RWPE1 (cell line): Measurements from ENCODE around the gene ABI1.

Experiments
- CTCF ChIA-PET: fragments of 350-600 bp; sonication (Branson Sonifier 250); formaldehyde crosslinking; extraction: SDS; loops from one replicate; lab custom pipeline; 2021; lab: Yijun Ruan, JAX
- POLR2A ChIA-PET: fragments of 400-600 bp; formaldehyde crosslinking; extraction: SDS; loops from one replicate; lab custom pipeline; 2020; ENCODE audit warnings: antibody characterized with exemption; ENCODE audit not compliant: low non-redundant PET; lab: Yijun Ruan, JAX
- DNase-seq: peaks from one replicate; pipeline ENCODE4 v3.0.0; 2012; ENCODE audit warnings: low spot score
- H3K27ac ChIP-seq: fragments of 450-650 bp; 2 replicates; pipeline ENCODE4 v1.5.1; 2017
- CTCF ChIP-seq: fragments of 450-650 bp; conservative IDR thresholded peaks from 2 replicates; pipeline ENCODE4 v1.5.1; 2017; ENCODE audit warnings: low read depth, mild to moderate bottlenecking

Gene ABI1

GRCh38 chr10:26703974-26704373, 156.8 kb downstream of the ABI1 start:
- no peak for DNase-seq
- POLR2A ChIA-PET = no interaction called here
- H3K27ac ChIP-seq = no peak overlapping the region
- CTCF ChIA-PET = no interaction called here
- TF ChIP-seq CTCF = no peak

- POLR2A ChIA-PET = no interaction called here
- TF ChIP-seq CTCF = no peak
- no peak for DNase-seq
- CTCF ChIA-PET = interaction anchor here (0.7 kb wide), 1 partner anchor 1000 kb away, joined by 6 read pairs; no protein-coding TSS in a partner anchor
- H3K27ac ChIP-seq = no peak overlapping the region
Observed at GRCh38 chr10:26703096-26703495, 157.7 kb downstream of the ABI1 start.

- POLR2A ChIA-PET = no interaction called here
- no peak for TF ChIP-seq CTCF
- no peak overlapping the region for H3K27ac ChIP-seq
- CTCF ChIA-PET = no interaction called here
- no peak for DNase-seq
Observed at GRCh38 chr10:26700884-26701630, 159.7 kb downstream of the ABI1 start.

GRCh38 chr10:26699631-26700030, 161.1 kb downstream of the ABI1 start:
- ChIA-PET CTCF (no interaction called here), POLR2A (no interaction called here)
- no peak for TF ChIP-seq CTCF
- H3K27ac ChIP-seq = no peak overlapping the region
- DNase-seq = no peak

GRCh38 chr10:26698909-26699308, 161.8 kb downstream of the ABI1 start:
- DNase-seq = no peak
- ChIA-PET POLR2A (no interaction called here), CTCF (no interaction called here)
- H3K27ac ChIP-seq = no peak overlapping the region
- no peak for TF ChIP-seq CTCF

- TF ChIP-seq CTCF = no peak
- ChIA-PET CTCF (interaction anchor here (0.6 kb wide), 1 partner anchor 456 kb away, joined by 6 read pairs; the partner anchor contains the start of gene YME1L1), POLR2A (no interaction called here)
- DNase-seq = peak; percentile 21
- H3K27ac ChIP-seq = peak overlapping the region; percentile 98
Observed at GRCh38 chr10:26697922-26698608, 162.7 kb downstream of the ABI1 start.
